ENCODE measurements around the gene VGLL4. TPM values are rescaled to one million over a fixed set of nuclear protein-coding genes. Genes with fewer than 3 reads are reported as not detected.

VGLL4 gene
- total RNA-seq, 2 donors from 2014 or later = 47.5 to 49.7 TPM

GRCh38 chr3:11605398-11605797 lies 38.3 kb downstream of the VGLL4 start:
- whole genome bisulfite sequencing, 2 experiments (ENCODE audit: insufficient coverage in 1 of 2, insufficient read length in 1 of 2) = 87% methylated on average over 1 of the region's 1 CpG; no CpG with 5 or more reads in 1 of the 2 experiments
- Mint-ChIP-seq H3K4me3 (no peak overlapping the region), H3K27me3 (ENCODE audit: insufficient read depth) (no peaks in the 10 kb centered on the region), H3K27ac (no peak overlapping the region), H3K36me3 (ENCODE audit: low read depth) (peaks cover 30% of the 10 kb centered on the region), H3K9me3 (no peaks in the 10 kb centered on the region), H3K4me1 (peaks cover 57% of the 10 kb centered on the region)
- TF ChIP-seq CTCF (conservative IDR thresholded peaks at IDR 0.05) = no peak
- Histone ChIP-seq H3K27me3 (ENCODE audit: control insufficient read depth, insufficient read depth, low read length, poor library complexity, severe bottlenecking) (no peaks in the 10 kb centered on the region), H3K4me3 (ENCODE audit: low read length) (no peak overlapping the region), H3K27ac (ENCODE audit: low read depth, low read length) (no peak overlapping the region), H3K4me1 (ENCODE audit: control insufficient read depth, insufficient read depth, low read length) (peaks cover 15% of the 10 kb centered on the region), H3K36me3 (ENCODE audit: control insufficient read depth, insufficient read depth, low read length) (peaks cover 18% of the 10 kb centered on the region), H3K9ac (ENCODE audit: extremely low read depth, low read length, poor library complexity, severe bottlenecking) (no peak overlapping the region), H3K9me3 (ENCODE audit: control insufficient read depth, low read length) (no peaks in the 10 kb centered on the region)
- no peak for DNase-seq

DNA sequence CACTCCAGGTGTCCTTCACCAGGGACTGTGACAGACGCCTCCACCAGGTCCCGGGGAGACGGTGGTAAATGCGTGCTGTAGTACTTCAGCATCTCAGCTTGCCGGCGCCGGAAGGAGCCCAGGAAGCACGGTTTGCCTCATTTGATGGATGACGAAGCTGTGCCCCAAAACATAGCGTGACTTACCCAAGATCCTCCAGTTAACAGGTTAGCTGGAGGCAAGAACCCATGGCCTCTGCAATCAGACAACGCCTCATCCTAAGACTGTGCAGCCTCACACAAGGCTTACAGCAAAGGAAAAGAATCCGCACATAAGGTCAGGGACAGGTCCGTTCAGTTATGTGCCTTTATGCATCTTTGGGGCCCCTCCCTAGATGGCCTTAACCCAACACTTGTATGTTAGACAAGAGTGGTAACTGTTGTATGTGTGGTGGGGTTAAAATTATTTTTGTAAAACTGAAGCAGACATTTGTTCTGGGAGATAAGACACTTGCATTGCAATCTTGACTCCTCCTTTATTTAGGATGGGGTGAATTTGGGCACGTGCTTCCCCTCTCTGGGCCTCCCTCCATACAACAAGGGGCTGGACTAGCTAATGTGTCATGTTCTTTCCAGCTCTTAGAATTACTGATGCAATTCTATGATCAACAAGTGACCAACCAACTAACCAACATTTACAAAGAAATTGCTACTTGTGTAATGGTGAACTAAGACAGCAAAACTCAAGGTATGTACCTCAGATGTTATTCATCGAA lies 39.4 kb downstream of the VGLL4 start:
- H3K4me1 ChIP-seq (ENCODE audit: control insufficient read depth, insufficient read depth, low read length) = peaks cover 14% of the 10 kb centered on the region
- Mint-ChIP-seq H3K36me3 (ENCODE audit: low read depth) (peaks cover 32% of the 10 kb centered on the region), H3K4me1 (peaks cover 53% of the 10 kb centered on the region), H3K9me3 (no peaks in the 10 kb centered on the region), H3K27me3 (ENCODE audit: insufficient read depth) (no peaks in the 10 kb centered on the region), H3K27ac (no peak overlapping the region), H3K4me3 (no peak overlapping the region)
- no peak overlapping the region for H3K4me3 ChIP-seq (ENCODE audit: low read length)
- H3K27me3 ChIP-seq (ENCODE audit: control insufficient read depth, insufficient read depth, low read length, poor library complexity, severe bottlenecking) = no peaks in the 10 kb centered on the region
- WGBS, 2 experiments (ENCODE audit: insufficient coverage in 1 of 2, insufficient read length in 1 of 2) = 82 to 84% methylated on average over 13 to 15 of the region's 15 CpGs
- no peak for DNase-seq
- H3K36me3 ChIP-seq (ENCODE audit: control insufficient read depth, insufficient read depth, low read length) = peaks cover 26% of the 10 kb centered on the region
- no peak overlapping the region for H3K9ac ChIP-seq (ENCODE audit: extremely low read depth, low read length, poor library complexity, severe bottlenecking)
- no peak for TF ChIP-seq CTCF (conservative IDR thresholded peaks at IDR 0.05)
- peak overlapping the region; percentile 54 for H3K27ac ChIP-seq (ENCODE audit: low read depth, low read length)
- no peaks in the 10 kb centered on the region for H3K9me3 ChIP-seq (ENCODE audit: control insufficient read depth, low read length)

- Histone ChIP-seq H3K27ac (ENCODE audit: low read depth, low read length) (peak overlapping the region; percentile 54), H3K9ac (ENCODE audit: extremely low read depth, low read length, poor library complexity, severe bottlenecking) (no peak overlapping the region), H3K27me3 (ENCODE audit: control insufficient read depth, insufficient read depth, low read length, poor library complexity, severe bottlenecking) (no peaks in the 10 kb centered on the region), H3K9me3 (ENCODE audit: control insufficient read depth, low read length) (peaks cover 4% of the 10 kb centered on the region), H3K4me3 (ENCODE audit: low read length) (no peak overlapping the region), H3K36me3 (ENCODE audit: control insufficient read depth, insufficient read depth, low read length) (peaks cover 30% of the 10 kb centered on the region), H3K4me1 (ENCODE audit: control insufficient read depth, insufficient read depth, low read length) (peaks cover 14% of the 10 kb centered on the region)
- peaks cover 53% of the 10 kb centered on the region for H3K4me1 Mint-ChIP-seq
- peaks cover 38% of the 10 kb centered on the region for H3K36me3 Mint-ChIP-seq (ENCODE audit: low read depth)
- no peak overlapping the region for H3K4me3 Mint-ChIP-seq
- no peak for TF ChIP-seq CTCF (conservative IDR thresholded peaks at IDR 0.05)
- 82 to 90% methylated on average over 5 to 9 of the region's 9 CpGs for WGBS, 2 experiments (ENCODE audit: insufficient coverage in 1 of 2, insufficient read length in 1 of 2)
- no peak for DNase-seq
- H3K27me3 Mint-ChIP-seq (ENCODE audit: insufficient read depth) = no peaks in the 10 kb centered on the region
- peak overlapping the region; percentile 77 for H3K27ac Mint-ChIP-seq
- peaks cover 4% of the 10 kb centered on the region for H3K9me3 Mint-ChIP-seq
Measured at GRCh38 chr3:11603628-11604027, 40.1 kb downstream of the VGLL4 start.
